Measurements from ENCODE around the gene WAS. TPM values are rescaled to one million over a fixed set of nuclear protein-coding genes. Genes with fewer than 3 reads are reported as not detected.

WAS gene
- total RNA-seq, 4 donors from 2014 or later: 0.68 to 5.2 (median 3.5) TPM

DNA sequence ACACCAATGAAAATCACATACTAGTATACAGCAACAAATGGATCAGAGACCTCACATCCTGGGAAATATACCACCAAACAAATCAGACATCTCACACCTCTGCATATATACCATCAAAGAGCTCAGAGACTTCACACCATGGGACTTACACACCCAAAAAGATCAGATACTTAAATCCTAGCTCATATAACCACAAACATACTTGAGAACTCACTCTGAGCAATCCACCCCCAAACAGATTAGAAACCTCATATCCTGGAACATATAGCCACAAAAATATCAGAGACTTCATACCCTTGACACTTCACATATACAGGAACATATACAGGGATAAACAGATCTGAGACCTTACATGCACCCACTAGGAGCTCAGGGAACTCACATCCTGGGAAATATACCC lies 45.1 kb downstream of the WAS start:
- DNase-seq (ENCODE audit: low spot score in 2 of 2): no peak
- H3K27me3 ChIP-seq: no peaks in the 10 kb centered on the region
- H3K36me3 ChIP-seq: no peaks in the 10 kb centered on the region
- TF ChIP-seq, protein P1, sequence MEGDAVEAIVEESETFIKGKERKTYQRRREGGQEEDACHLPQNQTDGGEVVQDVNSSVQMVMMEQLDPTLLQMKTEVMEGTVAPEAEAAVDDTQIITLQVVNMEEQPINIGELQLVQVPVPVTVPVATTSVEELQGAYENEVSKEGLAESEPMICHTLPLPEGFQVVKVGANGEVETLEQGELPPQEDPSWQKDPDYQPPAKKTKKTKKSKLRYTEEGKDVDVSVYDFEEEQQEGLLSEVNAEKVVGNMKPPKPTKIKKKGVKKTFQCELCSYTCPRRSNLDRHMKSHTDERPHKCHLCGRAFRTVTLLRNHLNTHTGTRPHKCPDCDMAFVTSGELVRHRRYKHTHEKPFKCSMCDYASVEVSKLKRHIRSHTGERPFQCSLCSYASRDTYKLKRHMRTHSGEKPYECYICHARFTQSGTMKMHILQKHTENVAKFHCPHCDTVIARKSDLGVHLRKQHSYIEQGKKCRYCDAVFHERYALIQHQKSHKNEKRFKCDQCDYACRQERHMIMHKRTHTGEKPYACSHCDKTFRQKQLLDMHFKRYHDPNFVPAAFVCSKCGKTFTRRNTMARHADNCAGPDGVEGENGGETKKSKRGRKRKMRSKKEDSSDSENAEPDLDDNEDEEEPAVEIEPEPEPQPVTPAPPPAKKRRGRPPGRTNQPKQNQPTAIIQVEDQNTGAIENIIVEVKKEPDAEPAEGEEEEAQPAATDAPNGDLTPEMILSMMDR (IDR thresholded peaks at IDR 0.05): no peak
- TF ChIP-seq POLR2AphosphoS5 (IDR thresholded peaks at IDR 0.05) (no peak), EP300 (IDR thresholded peaks at IDR 0.05) (no peak), POLR2A (IDR thresholded peaks at IDR 0.05) (no peak)
- H3K27ac ChIP-seq: no peak overlapping the region
- H3K4me1 ChIP-seq: no peaks in the 10 kb centered on the region
- no peak overlapping the region for H3K4me3 ChIP-seq
- no peaks in the 10 kb centered on the region for H3K9me3 ChIP-seq

DNA sequence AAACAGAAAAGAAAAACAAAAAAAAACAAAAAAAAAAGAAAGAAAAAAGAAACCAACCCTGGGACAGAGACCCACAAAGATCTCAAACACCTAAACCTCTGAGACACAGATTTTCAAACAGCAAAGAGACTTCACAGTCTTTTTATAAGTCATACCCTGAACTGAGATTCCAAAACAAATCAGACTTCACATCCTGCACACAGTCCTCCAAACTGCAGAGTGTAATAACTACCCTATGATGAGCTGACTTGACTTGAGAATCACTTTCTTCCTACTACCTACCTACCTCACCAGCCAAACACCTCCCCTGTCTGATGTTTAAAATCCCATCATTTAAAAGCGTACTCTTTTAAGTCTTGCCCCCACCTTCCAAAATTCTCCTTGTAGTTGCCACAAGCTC lies 52.7 kb downstream of the WAS start:
- H3K27me3 ChIP-seq: no peaks in the 10 kb centered on the region
- no peak overlapping the region for H3K4me3 ChIP-seq
- WGBS: 96% methylated on average over 1 of the region's 1 CpG
- H3K27ac ChIP-seq: no peak overlapping the region
- TF ChIP-seq EP300 (IDR thresholded peaks at IDR 0.05) (no peak), POLR2AphosphoS5 (IDR thresholded peaks at IDR 0.05) (no peak), POLR2A (IDR thresholded peaks at IDR 0.05) (no peak)
- TF ChIP-seq, protein P1 (IDR thresholded peaks at IDR 0.05): no peak
- H3K4me1 ChIP-seq: peaks cover 6% of the 10 kb centered on the region
- no peak for DNase-seq (ENCODE audit: low spot score in 2 of 2)
- H3K36me3 ChIP-seq: no peaks in the 10 kb centered on the region
- no peaks in the 10 kb centered on the region for H3K9me3 ChIP-seq

DNA sequence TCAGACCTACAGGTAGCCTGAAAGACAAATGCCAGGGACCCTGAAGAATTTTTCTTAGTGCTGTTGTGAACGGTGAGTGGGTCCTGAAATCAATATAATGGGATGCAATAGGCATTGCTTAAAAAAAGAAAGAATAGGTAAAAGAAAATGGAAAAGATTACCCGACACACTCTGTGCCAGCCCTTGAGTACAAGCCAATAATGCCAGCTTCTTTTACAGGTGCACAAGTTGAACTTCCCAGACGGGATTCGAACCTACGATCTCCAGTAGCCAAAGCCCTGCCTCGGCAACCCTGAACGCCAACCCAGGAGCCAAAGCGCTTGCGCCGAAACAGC lies 53.2 kb downstream of the WAS start:
- Histone ChIP-seq H3K27me3 (no peaks in the 10 kb centered on the region), H3K9me3 (no peaks in the 10 kb centered on the region), H3K27ac (no peak overlapping the region), H3K36me3 (no peaks in the 10 kb centered on the region), H3K4me1 (peaks cover 6% of the 10 kb centered on the region), H3K4me3 (peak overlapping the region; percentile 57)
- DNase-seq (ENCODE audit: low spot score in 2 of 2): no peak
- TF ChIP-seq, protein P1 (IDR thresholded peaks at IDR 0.05): no peak
- TF ChIP-seq POLR2AphosphoS5 (IDR thresholded peaks at IDR 0.05) (no peak), POLR2A (IDR thresholded peaks at IDR 0.05) (no peak), EP300 (IDR thresholded peaks at IDR 0.05) (no peak)
- WGBS: 46% methylated on average over 10 of the region's 10 CpGs

DNA sequence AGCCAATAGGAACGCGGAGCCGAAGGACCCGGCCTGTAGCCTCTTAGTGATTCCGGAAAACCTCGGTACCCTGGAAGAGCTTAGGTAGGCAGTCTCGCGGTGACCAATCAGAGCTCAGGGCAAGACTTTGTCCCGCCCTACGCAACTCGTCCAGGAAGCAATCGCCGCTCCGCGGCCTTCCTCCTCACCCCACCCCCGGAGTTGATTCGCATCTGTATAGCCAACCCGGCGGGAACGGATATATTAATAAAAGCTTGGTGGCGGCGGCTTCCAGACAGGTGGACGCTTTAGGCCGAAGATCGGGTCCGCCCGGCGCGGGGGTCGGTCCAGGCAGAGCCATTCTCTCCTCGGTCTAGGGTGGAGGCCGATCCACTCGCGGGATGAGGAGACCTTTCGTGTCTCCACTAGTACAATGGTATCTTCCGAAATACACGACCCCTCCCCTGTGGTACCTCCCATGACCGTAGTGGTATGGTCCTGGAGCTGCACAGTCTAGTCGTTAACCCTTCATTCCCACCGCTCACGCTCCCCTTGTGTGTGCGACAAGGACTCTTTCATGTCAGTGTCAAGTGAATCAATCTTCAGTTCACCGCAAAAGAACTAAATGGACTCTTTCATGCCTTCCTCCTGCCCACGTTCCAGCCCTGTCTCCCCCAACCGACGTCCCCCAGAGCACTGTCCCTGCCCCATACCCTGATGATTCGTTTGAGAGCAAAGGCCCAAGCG lies 53.8 kb downstream of the WAS start:
- Histone ChIP-seq H3K4me1 (peaks cover 6% of the 10 kb centered on the region), H3K27ac (peak overlapping the region; percentile 94), H3K36me3 (no peaks in the 10 kb centered on the region), H3K9me3 (no peaks in the 10 kb centered on the region), H3K27me3 (no peaks in the 10 kb centered on the region), H3K4me3 (peak overlapping the region; percentile 57)
- peak; percentile 90 to 92 for DNase-seq (ENCODE audit: low spot score in 2 of 2)
- 45% methylated on average over 36 of the region's 48 CpGs for WGBS
- TF ChIP-seq, protein P1 (IDR thresholded peaks at IDR 0.05): no peak
- no peak for TF ChIP-seq EP300 (IDR thresholded peaks at IDR 0.05)
- peak in 1 of 3 donors; percentile 38 for TF ChIP-seq POLR2AphosphoS5 (IDR thresholded peaks at IDR 0.05)
- TF ChIP-seq POLR2A (IDR thresholded peaks at IDR 0.05): peak in 1 of 2 donors; percentile 36

DNA sequence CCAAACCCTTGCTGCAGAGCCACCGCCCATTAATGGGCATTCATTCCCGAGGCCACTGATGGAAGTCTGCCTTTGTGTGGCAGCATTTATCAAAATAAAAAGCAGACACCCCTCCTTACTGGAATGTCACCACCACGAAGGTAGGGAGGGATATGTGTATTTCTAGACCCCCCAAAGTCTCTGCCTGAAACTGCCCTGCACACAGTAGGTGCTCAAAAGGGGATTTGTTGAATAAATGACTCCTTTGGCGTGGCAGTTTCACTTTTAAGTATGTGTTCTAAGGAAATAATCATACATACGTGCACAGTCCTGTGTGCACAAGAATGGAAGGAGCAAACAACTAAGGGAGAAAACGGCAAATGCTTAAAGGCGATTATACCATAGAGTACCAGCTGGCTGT lies 54.3 kb downstream of the WAS start:
- no peak for TF ChIP-seq POLR2A (IDR thresholded peaks at IDR 0.05)
- TF ChIP-seq, protein P1 (IDR thresholded peaks at IDR 0.05): no peak
- TF ChIP-seq EP300 (IDR thresholded peaks at IDR 0.05): no peak
- no peak for TF ChIP-seq POLR2AphosphoS5 (IDR thresholded peaks at IDR 0.05)
- Histone ChIP-seq H3K27me3 (no peaks in the 10 kb centered on the region), H3K4me1 (peaks cover 6% of the 10 kb centered on the region), H3K4me3 (peak overlapping the region; percentile 57), H3K36me3 (no peaks in the 10 kb centered on the region), H3K9me3 (no peaks in the 10 kb centered on the region), H3K27ac (peak overlapping the region; percentile 94)
- WGBS: 54% methylated on average over 7 of the region's 7 CpGs
- DNase-seq (ENCODE audit: low spot score in 2 of 2): no peak

Other genes starting within 250 kb of the WAS start
- 10 to 100 TPM; 24.2 to 63.0 (median 46.2) TPM for gene SLC38A5, start 213.5 kb upstream of the WAS start, total RNA-seq
- gene FTSJ1, start 207.6 kb upstream of the WAS start, total RNA-seq: 10 to 100 TPM; 27.8 to 54.3 (median 47.9) TPM
- gene PORCN, start 174.8 kb upstream of the WAS start, total RNA-seq: 10 to 100 TPM; 16.7 to 34.5 (median 25.8) TPM
- gene EBP, start 162.0 kb upstream of the WAS start, total RNA-seq: 10 to 100 TPM; 43.4 to 82.7 (median 71.9) TPM
- gene TBC1D25, start 144.1 kb upstream of the WAS start, total RNA-seq: 10 to 100 TPM; 12.9 to 21.2 (median 17.3) TPM
- gene RBM3, start 109.3 kb upstream of the WAS start, total RNA-seq: 100 to 1,000 TPM; 167 to 245 (median 204) TPM
- gene WDR13, start 86.3 kb upstream of the WAS start, total RNA-seq: 100 to 1,000 TPM in 1 of 4 donors, 10 to 100 TPM in 3; 71.1 to 105 (median 93.2) TPM
- 10 to 100 TPM in 1 of 4 donors, 1 to 10 TPM in 3; 5.9 to 15.1 (median 8.7) TPM for gene SUV39H1, start 12.9 kb downstream of the WAS start, total RNA-seq
- gene GLOD5, start 77.9 kb downstream of the WAS start, total RNA-seq: not detected
- gene GATA1, start 102.8 kb downstream of the WAS start, total RNA-seq: not detected
- gene HDAC6, start 118.3 kb downstream of the WAS start, total RNA-seq: 100 to 1,000 TPM in 1 of 4 donors, 10 to 100 TPM in 3; 67.3 to 129 (median 93.2) TPM
- not detected for gene ERAS, start 142.7 kb downstream of the WAS start, total RNA-seq
- gene PCSK1N, start 151.8 kb downstream of the WAS start, total RNA-seq: 1 to 10 TPM; 1.5 to 9.0 (median 2.4) TPM
- 10 to 100 TPM; 40.8 to 60.5 (median 43.4) TPM for gene TIMM17B, start 214.0 kb downstream of the WAS start, total RNA-seq
- gene PQBP1, start 214.1 kb downstream of the WAS start, total RNA-seq: 10 to 100 TPM; 51.8 to 88.3 (median 71.9) TPM
- gene SLC35A2, start 227.8 kb downstream of the WAS start, total RNA-seq: 10 to 100 TPM; 17.1 to 32.3 (median 24.3) TPM
- gene PIM2, start 235.2 kb downstream of the WAS start, total RNA-seq: 10 to 100 TPM in 1 of 4 donors, 1 to 10 TPM in 3; 6.2 to 18.2 (median 8.7) TPM